GM18951 (cell line): ENCODE measurements around the gene MYL10.
"Not testable (repeated sequence)": the region's sequence is repeated elsewhere in the genome, so short reads cannot be mapped to it uniquely, and the experiment has no call there.

Source experiments
- POLR2A ChIP-seq: IDR thresholded peaks from 4 replicates; pipeline ENCODE4 v1.6.1; 2011; ENCODE audit warnings: mild to moderate bottlenecking; ENCODE audit not compliant: insufficient read length, insufficient read depth; ENCODE audit errors: extremely low read depth
- in situ Hi-C: fragments of 300-500 bp; cut with MboI; formaldehyde crosslinking; loops from one replicate; pipeline ENCODE4 v1.12.0; 2022; ENCODE audit warnings: low sequenced_read_pairs, mixed read lengths, inconsistent platforms; ENCODE audit not compliant: unreplicated experiment

MYL10 gene

DNA sequence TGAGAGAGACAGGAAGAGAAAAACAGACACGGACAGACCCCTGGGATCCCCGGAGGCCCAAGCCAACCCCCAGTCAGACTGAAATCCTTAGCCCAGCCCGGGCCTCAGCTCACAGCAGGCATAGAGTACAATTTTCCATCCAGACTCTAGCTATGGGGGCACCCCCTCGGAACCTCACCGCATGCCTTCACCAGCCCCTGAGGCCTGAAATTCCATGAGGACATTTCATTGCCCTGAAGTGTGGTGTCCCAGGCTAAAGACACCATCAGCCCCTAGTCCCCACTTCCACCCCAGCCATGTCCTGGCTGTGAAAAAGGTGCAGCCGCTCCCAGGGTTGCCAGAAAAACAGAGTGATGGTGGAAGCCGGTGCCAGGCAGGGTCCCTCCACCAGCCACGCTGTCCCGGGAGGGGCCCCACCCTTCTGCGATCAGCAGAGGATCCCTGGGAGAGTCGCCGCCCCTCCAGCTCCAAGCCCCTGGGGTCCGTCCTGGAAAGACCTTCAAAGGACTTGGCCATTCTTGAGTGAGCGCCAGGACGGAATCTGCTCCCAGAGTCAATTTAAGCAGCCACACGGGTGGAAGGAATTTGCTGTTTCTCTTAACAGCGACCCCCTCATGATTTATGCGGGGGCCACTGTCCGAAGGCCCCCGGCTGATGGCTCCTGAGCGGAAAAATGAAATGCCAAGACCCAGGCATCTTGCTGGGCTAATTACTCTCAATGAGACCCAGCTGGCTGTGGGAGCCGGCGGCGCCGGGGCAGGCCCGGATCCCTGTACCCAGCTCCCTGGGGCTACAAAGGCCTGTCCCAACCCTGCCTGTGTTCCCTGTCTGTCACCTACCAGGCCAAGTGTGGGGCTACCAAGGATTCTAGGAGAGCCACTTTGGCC is 23.2 kb downstream of the MYL10 start:
- no peak for TF ChIP-seq POLR2A
- in situ Hi-C loops = no loop called here

DNA sequence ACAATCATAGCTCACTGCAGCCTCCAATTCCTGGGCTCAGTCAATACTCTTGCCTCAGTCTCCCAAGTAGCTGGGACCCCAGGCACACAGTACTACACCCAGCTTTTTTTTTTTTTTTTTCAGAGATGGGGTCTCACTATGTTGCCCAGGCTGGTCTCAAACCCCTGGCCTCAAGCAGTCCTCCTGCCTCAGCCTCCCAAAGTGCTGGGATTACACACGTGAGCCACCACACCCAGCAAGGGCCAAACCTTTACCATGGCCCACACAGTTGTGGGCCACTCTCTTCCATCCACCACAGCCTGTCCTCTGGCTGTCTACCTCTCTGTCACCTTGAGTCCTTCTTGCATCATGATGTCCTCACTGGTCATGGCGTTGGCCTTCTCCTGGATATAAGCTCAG is 24.2 kb downstream of the MYL10 start:
- in situ Hi-C loops = not testable (repeated sequence)

DNA sequence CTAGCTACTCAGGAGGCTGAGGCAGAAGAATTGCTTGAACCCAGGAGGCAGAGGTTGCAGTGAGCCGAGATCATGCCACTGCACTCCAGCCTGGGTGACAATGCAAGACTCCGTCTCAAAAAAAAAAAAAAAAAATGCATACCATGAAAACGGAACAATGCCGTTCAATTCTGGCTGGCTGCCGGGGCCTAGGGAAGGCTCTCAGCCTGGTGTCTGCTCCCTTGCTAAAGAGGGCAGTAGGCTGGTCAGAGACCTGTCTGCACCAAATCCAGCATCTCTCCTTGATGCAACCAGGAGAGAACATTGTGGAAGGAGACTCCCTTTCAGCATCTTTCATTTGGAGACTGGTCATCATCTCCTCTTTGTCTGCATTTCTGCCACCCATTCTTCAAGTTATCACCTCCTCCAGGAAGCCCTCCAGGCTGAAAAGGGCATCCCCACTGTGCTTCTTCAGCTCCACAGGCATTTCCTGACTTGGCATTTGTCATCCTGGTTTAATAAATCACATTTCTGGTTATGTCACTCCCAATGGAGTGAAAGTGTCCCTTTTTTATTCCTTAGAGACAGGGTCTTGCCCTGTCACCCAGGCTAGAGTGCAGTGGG is 24.7 kb downstream of the MYL10 start:
- TF ChIP-seq POLR2A = no peak
- in situ Hi-C loops = no loop called here

DNA sequence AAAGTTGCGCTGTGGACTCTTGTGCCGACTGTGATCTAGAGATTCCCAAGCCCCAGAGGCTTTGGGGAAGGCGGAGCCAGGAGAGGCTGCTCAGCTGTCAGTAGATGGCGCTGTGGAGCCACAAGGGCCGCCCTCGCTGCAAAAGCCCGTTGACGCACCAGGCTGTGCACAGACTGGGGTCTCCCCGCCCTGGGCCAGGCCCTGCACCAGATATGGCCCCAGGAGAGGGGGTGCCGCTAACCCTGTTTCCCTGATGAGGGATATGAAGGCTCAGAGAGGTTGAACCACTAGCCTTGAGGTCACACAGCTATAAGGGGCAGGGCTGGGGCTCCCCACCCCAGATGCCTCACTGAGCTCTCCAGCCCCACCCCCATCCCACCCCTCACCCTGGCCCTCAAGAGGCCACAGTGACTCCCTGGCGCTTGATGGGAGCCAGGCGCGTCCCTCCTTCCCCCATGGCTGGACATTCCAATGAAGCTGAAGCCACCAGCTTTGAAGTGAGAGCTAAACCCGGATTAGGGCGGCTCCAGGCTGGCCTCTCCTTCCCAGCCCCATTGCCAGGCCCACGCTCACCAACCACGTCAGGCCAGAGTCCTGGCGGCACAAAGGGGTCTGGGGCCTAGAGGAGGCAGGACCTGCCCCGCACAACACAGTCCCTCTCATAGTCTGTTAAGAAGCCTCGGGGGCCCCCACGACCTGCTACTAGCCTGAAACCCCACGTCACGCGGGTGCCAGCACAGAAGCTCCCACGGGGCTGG is 26.4 kb downstream of the MYL10 start:
- TF ChIP-seq POLR2A = no peak
- in situ Hi-C loops = no loop called here

DNA sequence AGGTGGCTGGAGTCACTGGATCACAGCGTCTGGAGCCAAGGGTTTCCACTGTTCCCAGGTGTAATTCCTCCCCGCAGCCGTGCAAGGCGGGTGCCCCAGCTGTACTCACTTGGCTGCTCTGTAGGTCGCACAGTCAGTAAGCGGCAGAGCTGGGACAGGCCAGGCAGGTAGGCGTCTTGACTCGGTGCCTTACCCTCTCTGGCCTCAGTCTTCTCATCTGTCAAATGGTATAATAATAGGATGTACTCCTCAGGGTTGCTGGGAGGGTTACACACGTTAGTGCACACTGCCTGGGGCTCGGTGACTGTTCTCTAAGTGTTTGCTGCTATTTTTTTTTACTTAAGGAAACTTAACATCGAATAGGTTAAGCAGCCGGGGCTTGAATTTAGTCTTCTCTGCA is 27.0 kb downstream of the MYL10 start:
- no peak for TF ChIP-seq POLR2A

DNA sequence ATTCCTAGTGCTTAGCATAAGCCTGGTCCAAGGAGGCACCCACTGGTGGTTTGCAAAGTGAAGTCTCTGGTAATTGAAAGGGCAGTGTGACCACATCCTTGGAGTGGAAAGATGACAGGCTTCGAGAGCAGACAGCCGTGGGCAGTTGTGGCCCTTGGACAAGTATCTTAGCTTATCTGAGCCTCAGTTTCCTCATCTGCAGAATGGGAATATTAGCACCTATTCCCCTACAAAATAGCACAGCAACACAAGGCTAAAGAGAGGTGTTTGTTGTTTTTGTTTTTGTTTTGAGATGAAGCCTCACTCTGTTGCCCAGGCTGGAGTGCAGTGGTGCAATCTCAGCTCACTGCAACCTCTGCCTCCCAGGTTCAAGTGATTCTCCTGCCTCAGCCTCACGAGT is 29.3 kb downstream of the MYL10 start:
- in situ Hi-C loops = no loop called here
- TF ChIP-seq POLR2A = no peak

More for the DNA sequence above, 27.0 kb downstream of the MYL10 start:
- in situ Hi-C loops = no loop called here

DNA sequence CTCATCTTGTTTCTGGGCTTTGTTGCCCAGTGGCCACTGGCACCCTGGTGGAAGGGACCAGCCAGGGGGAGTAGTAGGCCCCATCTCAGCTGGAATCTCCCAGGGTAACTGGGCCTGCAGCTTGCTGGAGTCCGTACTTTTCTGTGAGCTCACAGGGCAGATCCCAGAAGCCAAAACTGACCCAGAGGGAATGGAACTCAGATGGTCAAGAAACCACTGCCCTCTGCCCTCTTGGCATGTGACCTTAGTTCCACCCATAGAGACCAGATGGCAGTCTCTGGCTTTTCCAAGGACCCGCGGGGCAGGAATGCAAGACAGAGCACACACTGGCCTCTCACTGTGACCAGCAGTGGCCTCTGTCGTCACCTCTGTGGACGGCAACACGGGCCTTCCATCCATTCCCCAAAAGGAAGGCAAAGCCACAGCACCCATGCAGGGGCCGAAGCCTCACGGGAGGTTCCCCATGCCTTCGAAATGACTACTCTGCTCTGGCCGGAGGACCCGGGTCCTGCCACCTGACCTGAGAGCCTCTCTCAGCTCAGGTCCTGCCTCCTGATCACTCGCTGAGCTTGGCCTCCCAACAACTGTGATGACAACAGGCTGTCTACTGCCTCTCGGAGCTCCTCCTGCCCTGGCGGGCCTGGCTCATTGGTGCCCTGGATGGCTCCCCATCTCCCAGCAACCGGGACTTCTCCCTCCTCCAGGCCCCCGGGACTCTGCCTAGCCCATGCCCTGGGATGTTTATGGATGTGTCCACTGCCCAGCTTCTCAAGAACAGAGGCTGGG is 29.9 kb downstream of the MYL10 start:
- in situ Hi-C loops = no loop called here
- no peak for TF ChIP-seq POLR2A

DNA sequence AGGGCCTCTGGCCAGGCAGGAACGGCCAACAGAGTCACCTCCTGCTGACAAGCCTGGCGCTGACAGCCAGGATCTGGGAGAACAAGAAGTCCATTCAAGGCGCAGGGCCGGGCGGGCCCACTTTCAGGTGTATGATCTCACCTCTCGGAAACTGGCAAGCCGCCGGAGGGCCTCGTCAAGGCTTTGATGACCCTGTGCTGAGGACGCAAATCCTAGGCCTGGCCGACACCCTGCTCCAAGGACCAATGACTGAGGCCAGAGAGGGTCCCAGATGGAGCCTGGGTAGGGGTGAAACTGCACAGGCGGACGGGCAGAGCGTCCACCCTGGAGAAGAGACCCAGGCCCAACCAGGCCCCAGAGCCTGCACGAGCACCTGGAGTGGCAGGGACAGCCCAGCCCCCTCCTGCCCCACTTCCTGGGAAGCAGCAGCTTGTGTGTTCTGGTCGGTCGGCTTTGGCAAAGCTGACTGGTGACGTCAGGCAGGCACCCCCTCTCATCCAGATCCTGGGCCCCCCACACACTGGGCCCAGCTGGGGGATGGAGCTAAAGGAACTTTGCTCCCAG is 30.6 kb downstream of the MYL10 start:
- TF ChIP-seq POLR2A = no peak

DNA sequence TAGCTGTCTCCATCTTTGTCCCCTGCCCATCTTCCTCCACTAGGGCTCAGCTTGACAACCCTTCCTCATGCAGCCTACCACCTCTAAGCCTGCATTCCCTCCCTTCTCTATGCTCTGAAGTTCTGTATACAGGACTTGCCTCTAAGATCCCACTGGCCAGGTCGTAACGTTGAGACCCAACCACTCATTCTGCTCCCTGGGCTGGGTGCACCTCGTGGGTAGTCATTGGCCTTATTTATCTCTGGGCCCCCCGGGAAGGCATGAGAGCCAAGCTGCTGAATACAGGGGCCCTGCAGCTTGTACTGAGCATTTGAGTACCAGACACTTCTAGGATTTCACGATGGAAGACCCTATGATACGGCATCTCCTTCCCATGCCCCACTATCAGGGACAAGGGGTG is 31.2 kb downstream of the MYL10 start:
- in situ Hi-C loops = no loop called here
- TF ChIP-seq POLR2A = no peak

More for the DNA sequence above, 30.6 kb downstream of the MYL10 start:
- in situ Hi-C loops = no loop called here

DNA sequence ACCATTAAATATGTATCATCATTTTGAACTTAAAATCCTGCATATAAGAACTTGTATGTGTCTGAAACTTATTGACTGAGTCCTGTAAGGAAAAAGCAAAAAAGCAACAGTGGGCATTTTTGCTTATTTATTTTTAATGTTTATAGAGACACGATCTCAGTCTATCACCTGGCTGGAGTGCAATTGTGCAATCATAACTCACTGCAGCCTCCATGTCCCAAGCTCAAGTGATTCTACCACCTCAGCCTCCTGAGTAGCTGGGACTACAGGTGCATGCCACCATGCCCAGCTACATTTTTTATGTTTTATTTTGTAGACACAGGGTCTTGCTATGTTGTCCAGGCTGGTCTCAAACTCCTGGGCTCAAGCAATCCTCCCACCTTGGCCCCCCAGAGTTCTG is 32.2 kb downstream of the MYL10 start:
- in situ Hi-C loops = no loop called here
- TF ChIP-seq POLR2A = no peak

DNA sequence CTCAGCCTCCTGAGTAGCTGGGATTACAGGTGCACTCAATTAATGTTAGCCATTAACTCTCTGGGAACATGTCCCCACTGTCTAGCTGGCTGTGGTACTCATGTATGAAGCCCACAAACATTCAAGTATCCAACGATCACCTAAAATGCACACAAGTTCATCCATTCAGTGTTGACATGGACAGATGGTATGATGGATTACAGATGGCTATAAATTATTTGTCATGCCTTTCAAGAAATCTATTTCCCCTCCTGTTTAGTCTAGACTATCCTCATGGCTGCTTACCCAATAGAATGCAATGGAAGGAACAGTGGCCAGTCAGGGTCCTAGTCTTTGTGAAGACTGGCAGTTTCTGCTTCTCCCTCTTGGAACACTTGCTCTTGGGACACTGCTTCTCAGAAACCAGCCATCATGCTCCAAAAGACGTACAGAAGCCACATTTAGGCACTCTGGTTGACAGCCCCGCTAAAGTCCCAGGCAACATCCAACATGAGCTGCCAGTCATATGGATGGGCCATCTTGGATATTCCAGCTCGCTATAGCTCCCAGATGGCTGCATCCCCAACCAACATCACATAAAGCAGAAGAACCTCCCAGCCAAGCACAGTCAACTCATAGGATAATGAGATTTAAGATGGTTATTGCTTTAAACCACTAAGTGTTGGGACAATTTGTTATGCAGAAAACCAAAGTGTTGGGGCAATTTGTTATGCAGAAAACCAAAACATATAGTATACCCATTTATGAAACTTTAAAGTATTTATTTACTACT is 33.1 kb downstream of the MYL10 start:
- in situ Hi-C loops = no loop called here

DNA sequence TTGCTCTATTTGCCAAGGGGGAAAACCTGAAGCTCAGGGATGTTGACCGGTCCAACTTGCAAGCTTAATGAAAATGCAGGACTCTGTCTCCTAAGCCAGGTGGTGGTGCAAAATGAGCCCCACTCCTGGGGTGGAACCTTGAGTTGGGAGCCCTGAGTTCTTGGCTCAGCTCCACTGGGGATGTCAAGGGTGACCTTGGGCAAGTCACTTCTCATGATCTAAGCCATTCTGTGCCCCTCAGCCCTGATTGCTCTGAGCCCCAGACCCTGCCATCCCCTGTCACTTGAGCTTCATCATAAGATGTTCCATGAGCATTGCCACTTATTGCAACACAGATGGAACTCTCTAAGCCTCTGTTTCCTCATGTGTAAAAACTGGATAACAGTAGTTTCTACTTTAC is 33.9 kb downstream of the MYL10 start:
- no peak for TF ChIP-seq POLR2A
- in situ Hi-C loops = no loop called here

More for the DNA sequence above, 33.1 kb downstream of the MYL10 start:
- TF ChIP-seq POLR2A = no peak
